LNCaP clone FGC (cell line): ENCODE results near the gene KIF17.

Experiments
- DNase-seq: peaks from one replicate; pipeline ENCODE4 v3.0.0-alpha.2; 2011; ENCODE audit warnings: low read depth
- H3K4me3 ChIP-seq: 2 replicates; pipeline ENCODE4 v1.5.1; 2011; ENCODE audit warnings: mild to moderate bottlenecking, low read depth, low read length, control low read depth
- CTCF ChIP-seq: IDR thresholded peaks from 2 replicates; pipeline ENCODE4 v1.5.1; 2012; ENCODE audit warnings: mild to moderate bottlenecking; ENCODE audit not compliant: control insufficient read depth, insufficient read depth; ENCODE audit errors: extremely low read depth

The KIF17 gene

GRCh38 chr1:20742671-20743070 is 24.9 kb upstream of the KIF17 start:
- DNase-seq: no peak
- TF ChIP-seq CTCF: no peak
- H3K4me3 ChIP-seq: no peak overlapping the region

GRCh38 chr1:20740781-20741180 is 23.0 kb upstream of the KIF17 start:
- DNase-seq: no peak
- H3K4me3 ChIP-seq: no peak overlapping the region
- no peak for TF ChIP-seq CTCF

- H3K4me3 ChIP-seq: no peak overlapping the region
- DNase-seq: no peak
- no peak for TF ChIP-seq CTCF
These were observed 21.4 kb upstream of the KIF17 start for GRCh38 chr1:20739225-20739624.

GRCh38 chr1:20735581-20736111 is 17.8 kb upstream of the KIF17 start:
- no peak for DNase-seq
- no peak for TF ChIP-seq CTCF
- H3K4me3 ChIP-seq: no peak overlapping the region

GRCh38 chr1:20733360-20733975 is 15.7 kb upstream of the KIF17 start:
- TF ChIP-seq CTCF: no peak
- DNase-seq: no peak
- no peak overlapping the region for H3K4me3 ChIP-seq

GRCh38 chr1:20732588-20733359 is 15.0 kb upstream of the KIF17 start, which contains the start of gene SH2D5:
Gene SH2D5, minus strand, starts transcription at chr1:20732703. Its CDS starts 4,659 bp downstream, at chr1:20728044.
- no peak for DNase-seq
- H3K4me3 ChIP-seq: peak within 1 kb of the TSS; percentile 39
- no peak for TF ChIP-seq CTCF
